ENCODE results near the gene ORAI2.
"Not testable (repeated sequence)": the region's sequence is repeated elsewhere in the genome, so short reads cannot be mapped to it uniquely, and the experiment has no call there.

- not testable (repeated sequence) for TF ChIP-seq RCOR1 (IDR thresholded peaks at IDR 0.05; ENCODE audit: insufficient replicate concordance, low read length); CTCF (conservative IDR thresholded peaks at IDR 0.05; ENCODE audit: low read depth, low read length); POLR2A (IDR thresholded peaks at IDR 0.05; ENCODE audit: low read depth, low read length); MAZ (IDR thresholded peaks at IDR 0.05; ENCODE audit: borderline replicate concordance, low read depth, low read length); FOS (IDR thresholded peaks at IDR 0.05; ENCODE audit: low read depth, low read length); MXI1 (IDR thresholded peaks at IDR 0.05; ENCODE audit: borderline replicate concordance, low read depth, low read length); ELK1 (IDR thresholded peaks at IDR 0.05; ENCODE audit: borderline replicate concordance, low read depth, low read length); RAD21 (IDR thresholded peaks at IDR 0.05; ENCODE audit: low read length); BHLHE40 (IDR thresholded peaks at IDR 0.05; ENCODE audit: low read depth, low read length); CEBPB (IDR thresholded peaks at IDR 0.05; ENCODE audit: low read depth, low read length); SMC3 (IDR thresholded peaks at IDR 0.05; ENCODE audit: low read depth, low read length)
Measured at GRCh38 chr7:102484317-102484716, 50.9 kb downstream of the ORAI2 start.

All from IMR-90 (cell line).